Retinal pigment epithelial cell (primary cell): ENCODE data around the gene CSF3R.

ENCODE experiments used
- DNase-seq: peaks from one replicate; pipeline ENCODE4 v3.0.0-alpha.2; 2010; ENCODE audit warnings: low read depth
- H3K4me3 ChIP-seq: 2 replicates; pipeline ENCODE4 v1.5.1; 2011; ENCODE audit warnings: mild to moderate bottlenecking, low read length, control low read depth, moderate library complexity
- CTCF ChIP-seq: conservative IDR thresholded peaks from 2 replicates; pipeline ENCODE4 v1.5.1; 2011; ENCODE audit warnings: low read depth, low read length, control low read depth, inconsistent platforms

CSF3R gene

GRCh38 chr1:36469163-36469562, 13.6 kb downstream of the CSF3R start:
- no peak for TF ChIP-seq CTCF

GRCh38 chr1:36467700-36468455, 14.8 kb downstream of the CSF3R start:
- no peak for DNase-seq
- no peak overlapping the region for H3K4me3 ChIP-seq
- no peak for TF ChIP-seq CTCF

More at GRCh38 chr1:36469163-36469562, 13.6 kb downstream of the CSF3R start:
- no peak overlapping the region for H3K4me3 ChIP-seq
- no peak for DNase-seq

DNA sequence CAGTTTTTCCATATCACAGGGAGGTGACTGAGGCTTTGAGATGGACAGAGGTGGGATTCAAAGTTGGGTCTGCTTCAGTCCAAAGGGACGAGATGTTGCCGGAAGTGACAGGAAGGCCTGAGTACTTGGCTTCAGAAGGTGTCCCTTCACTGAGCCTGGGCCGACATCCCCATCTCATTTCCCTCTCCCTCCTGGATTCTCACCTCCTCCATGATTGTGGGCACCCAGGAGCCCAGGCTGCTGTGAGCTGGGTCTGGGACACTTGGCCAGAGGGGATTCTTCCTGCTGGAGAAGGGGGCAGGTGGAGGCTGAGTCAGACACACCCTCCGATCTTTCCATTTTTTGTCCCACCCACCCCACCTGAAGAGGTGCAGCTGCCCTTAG, 15.7 kb downstream of the CSF3R start:
- TF ChIP-seq CTCF, result no peak
- DNase-seq, result no peak
- H3K4me3 ChIP-seq, result no peak overlapping the region

GRCh38 chr1:36466370-36467026, 16.2 kb downstream of the CSF3R start:
- no peak for TF ChIP-seq CTCF
- no peak overlapping the region for H3K4me3 ChIP-seq
- DNase-seq, result no peak

GRCh38 chr1:36465731-36466369, 16.9 kb downstream of the CSF3R start:
- no peak for TF ChIP-seq CTCF
- DNase-seq, result no peak
- no peak overlapping the region for H3K4me3 ChIP-seq

DNA sequence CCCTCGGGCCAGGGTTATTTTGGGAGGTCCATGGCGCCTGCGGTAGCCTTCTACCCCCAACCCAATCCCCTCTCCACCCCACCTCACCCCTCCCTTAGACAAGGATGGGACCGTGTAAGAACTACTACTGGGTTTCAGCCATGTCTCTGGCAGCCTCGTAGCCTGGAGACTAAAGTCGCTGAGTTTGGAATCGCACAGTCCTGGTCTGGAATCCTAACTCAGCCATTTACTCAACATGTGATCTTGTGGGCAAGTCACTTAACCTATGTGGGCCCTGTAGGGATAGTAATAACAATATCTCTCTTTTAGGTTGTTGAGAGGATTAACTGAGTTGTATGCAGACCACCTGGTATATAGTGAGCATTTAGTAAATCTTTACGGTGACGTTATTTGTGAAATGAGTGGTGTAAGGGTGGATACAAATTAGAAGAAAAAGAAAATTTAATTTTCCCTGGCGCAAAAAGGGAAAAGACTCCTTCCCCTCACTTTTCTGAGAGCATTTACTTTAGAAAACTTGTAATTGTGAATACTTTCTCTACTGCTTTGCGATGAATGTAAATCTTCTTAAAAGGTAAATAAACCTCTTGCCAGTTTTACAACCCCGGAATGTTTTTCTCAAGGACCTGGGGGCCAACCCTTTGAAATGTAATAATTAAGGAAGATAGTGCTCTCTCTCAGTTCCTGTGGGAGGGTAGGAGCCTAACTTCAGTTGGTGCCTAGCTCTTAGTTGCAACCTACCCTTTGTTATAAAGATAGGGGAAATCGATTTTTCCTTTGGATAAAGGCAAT, 17.9 kb downstream of the CSF3R start:
- DNase-seq, result peak; percentile 14
- no peak for TF ChIP-seq CTCF
- H3K4me3 ChIP-seq, result peak overlapping the region; percentile 98
